SK-N-SH (cell line): ENCODE measurements around the gene ADCK1. TPM values are rescaled to one million over a fixed set of nuclear protein-coding genes. Genes with fewer than 3 reads are reported as not detected.

Experiments used
- CTCF ChIA-PET: fragments of 300-600, 350-600 bp; formaldehyde crosslinking; extraction: SDS; loops from one replicate; lab custom pipeline; 2021; lab: Yijun Ruan, JAX
- POLR2A ChIA-PET: fragments of 350-600 bp; sonication (Branson Sonifier 250); formaldehyde crosslinking; extraction: SDS; loops from one replicate; lab custom pipeline; 2020; ENCODE audit warnings: antibody characterized with exemption, inconsistent platforms; lab: Yijun Ruan, JAX
- DNase-seq: peaks from one replicate; pipeline ENCODE4 v3.0.0; 2012
- H2AFZ ChIP-seq: fragments of 200-600 bp; sonication (generic); 2 replicates; pipeline ENCODE4 v1.8.1; 2016; ENCODE audit warnings: antibody characterized with exemption, mild to moderate bottlenecking, low read depth
- H3F3A ChIP-seq: fragments of 200-600 bp; sonication (generic); replicated peaks from 2 replicates; pipeline ENCODE3; 2016; ENCODE audit warnings: antibody characterized with exemption, mild to moderate bottlenecking; ENCODE audit not compliant: insufficient read depth
- H3K27ac ChIP-seq, 2 experiments: fragments of 200-500 bp in 1 of 2; fragments of 200-600 bp in 1 of 2; sonication (Bioruptor generic) in 1 of 2; sonication (generic), shearing (Covaris generic) in 1 of 2; 2 replicates each; pipeline versions ENCODE4 v1.5.1 to v1.6.1; 2014 to 2016; ENCODE audit warnings: low read depth in 2 of 2, inconsistent platforms in 1 of 2, low read length in 1 of 2, mild to moderate bottlenecking in 1 of 2, mixed read lengths in 1 of 2
- H3K27me3 ChIP-seq: fragments of 200-600 bp; sonication (generic), shearing (Covaris generic); 2 replicates; pipeline ENCODE4 v1.6.1; 2016; ENCODE audit warnings: mixed run types; ENCODE audit not compliant: insufficient read depth
- H3K36me3 ChIP-seq, 2 experiments: fragments of 200-500 bp in 1 of 2; fragments of 200-600 bp in 1 of 2; sonication (Bioruptor generic) in 1 of 2; sonication (generic) in 1 of 2; replicated peaks in 1 of 2; 2 replicates each; pipeline versions ENCODE3 to v1.5.1; 2014 to 2016; ENCODE audit warnings: low read length in 1 of 2, mild to moderate bottlenecking in 1 of 2; ENCODE audit not compliant: insufficient read depth in 2 of 2, control insufficient read depth in 1 of 2
- H3K4me1 ChIP-seq, 2 experiments: fragments of 200-500 bp in 1 of 2; fragments of 200-600 bp in 1 of 2; sonication (Bioruptor generic) in 1 of 2; sonication (generic), shearing (Covaris generic) in 1 of 2; 2 replicates each; pipeline versions ENCODE4 v1.5.1 to v1.6.1; 2014 to 2016; ENCODE audit warnings: low read depth in 1 of 2, low read length in 1 of 2, mixed run types in 1 of 2; ENCODE audit not compliant: insufficient read depth in 2 of 2, control insufficient read depth in 1 of 2
- H3K4me2 ChIP-seq: fragments of 200-600 bp; sonication (generic), shearing (Covaris generic); 2 replicates; pipeline ENCODE4 v1.6.1; 2017; ENCODE audit warnings: mixed run types
- H3K4me3 ChIP-seq, 2 experiments: fragments of 200-500 bp in 1 of 2; fragments of 200-600 bp in 1 of 2; sonication (Bioruptor generic) in 1 of 2; sonication (generic), shearing (Covaris generic) in 1 of 2; 2 replicates each; pipeline versions ENCODE4 v1.5.1 to v1.8.1; 2014 to 2016; ENCODE audit warnings: low read depth in 2 of 2, inconsistent platforms in 1 of 2, low read length in 1 of 2, mild to moderate bottlenecking in 1 of 2, mixed read lengths in 1 of 2, moderate library complexity in 1 of 2
- H3K79me2 ChIP-seq: fragments of 200-600 bp; sonication (generic); 2 replicates; pipeline ENCODE4 v1.8.1; 2017; ENCODE audit warnings: mild to moderate bottlenecking; ENCODE audit not compliant: insufficient read depth
- H3K9ac ChIP-seq: fragments of 200-600 bp; sonication (generic); 2 replicates; pipeline ENCODE4 v1.6.1; 2017; ENCODE audit warnings: mixed run types
- H3K9me2 ChIP-seq: fragments of 200-600 bp; sonication (generic); 2 replicates; pipeline ENCODE4 v1.6.1; 2017; ENCODE audit warnings: mixed run types
- H3K9me3 ChIP-seq: fragments of 200-600 bp; sonication (generic); 2 replicates; pipeline ENCODE4 v1.6.1; 2017; ENCODE audit warnings: mixed run types, mild to moderate bottlenecking, moderate library complexity
- H4K20me1 ChIP-seq: fragments of 200-600 bp; sonication (generic); 2 replicates; pipeline ENCODE4 v1.6.1; 2017; ENCODE audit warnings: mild to moderate bottlenecking, mixed run types; ENCODE audit not compliant: insufficient read depth
- EZH2phosphoT487 ChIP-seq: fragments of 200-600 bp; sonication (generic); IDR thresholded peaks from 2 replicates; pipeline ENCODE4 v1.6.1; 2017; ENCODE audit warnings: low read depth, mixed run types, mild to moderate bottlenecking, antibody characterized with exemption, moderate library complexity, borderline replicate concordance
- FOSL2 ChIP-seq: IDR thresholded peaks from 2 replicates; pipeline ENCODE4 v1.4.0; 2012; ENCODE audit warnings: low read depth, mild to moderate bottlenecking, moderate library complexity, borderline replicate concordance
- GABPA ChIP-seq: IDR thresholded peaks from 2 replicates; pipeline ENCODE4 v1.4.0; 2012; ENCODE audit warnings: low read depth, mild to moderate bottlenecking
- JUND ChIP-seq: IDR thresholded peaks from 2 replicates; pipeline ENCODE4 v1.4.0; 2012
- MEF2A ChIP-seq: IDR thresholded peaks from 2 replicates; pipeline ENCODE4 v1.4.0; 2012; ENCODE audit warnings: low read depth, borderline replicate concordance
- MXI1 ChIP-seq: IDR thresholded peaks from 2 replicates; pipeline ENCODE4 v1.6.1; 2012; ENCODE audit warnings: mild to moderate bottlenecking, low read depth, low read length, improper control_type of control experiment
- POLR2AphosphoS5 ChIP-seq: IDR thresholded peaks from 2 replicates; pipeline ENCODE4 v1.6.1; 2012; ENCODE audit warnings: low read depth, low read length
- RAD21 ChIP-seq: IDR thresholded peaks from 2 replicates; pipeline ENCODE4 v1.6.1; 2012; ENCODE audit warnings: mild to moderate bottlenecking, low read length
- RCOR1 ChIP-seq: fragments of 150-350 bp; IDR thresholded peaks from 2 replicates; pipeline ENCODE4 v1.6.1; 2017; ENCODE audit warnings: antibody characterized with exemption, low read length
- SIN3A ChIP-seq: IDR thresholded peaks from 2 replicates; pipeline ENCODE4 v1.6.1; 2012; ENCODE audit warnings: low read depth, mild to moderate bottlenecking, low read length, moderate library complexity, borderline replicate concordance
- SMC3 ChIP-seq: IDR thresholded peaks from 2 replicates; pipeline ENCODE4 v1.6.1; 2012; ENCODE audit warnings: low read depth, low read length, improper control_type of control experiment
- TAF1 ChIP-seq: IDR thresholded peaks from 2 replicates; pipeline ENCODE4 v1.6.1; 2012; ENCODE audit warnings: low read depth, mild to moderate bottlenecking, low read length, moderate library complexity, borderline replicate concordance
- WGBS: methylation state at CpG from one replicate; pipeline ENCODE4 v1.1.6; 2017; ENCODE audit warnings: low lambda C conversion rate; 5-methylcytosine and 5-hydroxymethylcytosine counted together
- polyA plus RNA-seq, 3 experiments: library from polyadenylated mRNA; depleted of rRNA; stranded (reverse); fragments of >200 nt; gene quantifications; 2 replicates each; pipeline ENCODE4 v1.2.3, GENCODE V29; 2012
- TF ChIP-seq, protein P1 (sequence below): fragments of 150-350 bp; IDR thresholded peaks from 2 replicates; pipeline ENCODE4 v1.6.1; 2016; ENCODE audit warnings: mild to moderate bottlenecking, low read depth, low read length
- TF ChIP-seq, protein P2 (sequence below): IDR thresholded peaks from 2 replicates; pipeline ENCODE4 v1.6.1; 2012; ENCODE audit warnings: mild to moderate bottlenecking, low read depth, low read length, moderate library complexity
- TF ChIP-seq, protein P3 (sequence below): IDR thresholded peaks from 2 replicates; pipeline ENCODE4 v1.4.0; 2012; ENCODE audit warnings: low read depth, borderline replicate concordance

Gene ADCK1
- polyA plus RNA-seq, 1 of the 3 experiments (the other 2 are of a cell fraction) = 11.4 TPM

DNA sequence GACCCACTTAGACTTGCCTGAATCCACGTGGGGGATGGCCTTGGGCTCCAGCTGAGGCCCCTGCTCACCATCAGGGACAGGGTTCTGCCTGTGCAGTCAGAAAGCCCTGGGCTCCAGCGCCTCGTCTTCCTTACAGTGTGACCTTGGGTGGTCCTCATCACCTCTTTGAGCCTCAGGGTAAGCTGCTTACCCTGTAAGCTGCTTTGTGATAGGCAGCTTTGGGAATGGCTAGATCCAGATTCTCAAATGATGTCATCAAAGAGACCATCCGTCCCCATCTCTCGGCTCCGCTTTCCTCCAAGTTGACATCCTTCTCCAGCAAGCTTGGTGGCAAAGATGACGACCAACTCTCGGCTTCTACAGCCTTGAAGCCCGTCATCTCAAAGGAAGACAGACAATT lies 127.0 kb downstream of the ADCK1 start:
- Histone ChIP-seq H3K4me1 (peaks cover 0 to 48% of the 10 kb centered on the region in 2 experiments; a peak in 2 of 4 replicates), H3K9me2 (no peaks in the 10 kb centered on the region), H4K20me1 (no peaks in the 10 kb centered on the region), H3K79me2 (no peaks in the 10 kb centered on the region), H3K36me3 (no peaks in the 10 kb centered on the region), H3K27me3 (no peaks in the 10 kb centered on the region), H3K27ac (no peak overlapping the region; a peak in 1 of 4 replicates), H3K9me3 (no peaks in the 10 kb centered on the region), H3K4me2 (no peak overlapping the region), H3K4me3 (no peak overlapping the region), H3F3A (no peaks in the 10 kb centered on the region), H3K9ac (no peak overlapping the region), H2AFZ (no peak overlapping the region)
- ChIA-PET CTCF (interaction anchor here (0.6 to 1.7 kb wide), 4 partner anchors 13 to 37 kb away, joined by 3 read pairs; no protein-coding TSS in a partner anchor), POLR2A (no interaction called here)
- no peak for DNase-seq
- 62% methylated on average over 9 of the region's 9 CpGs for WGBS
- TF ChIP-seq, protein P1, sequence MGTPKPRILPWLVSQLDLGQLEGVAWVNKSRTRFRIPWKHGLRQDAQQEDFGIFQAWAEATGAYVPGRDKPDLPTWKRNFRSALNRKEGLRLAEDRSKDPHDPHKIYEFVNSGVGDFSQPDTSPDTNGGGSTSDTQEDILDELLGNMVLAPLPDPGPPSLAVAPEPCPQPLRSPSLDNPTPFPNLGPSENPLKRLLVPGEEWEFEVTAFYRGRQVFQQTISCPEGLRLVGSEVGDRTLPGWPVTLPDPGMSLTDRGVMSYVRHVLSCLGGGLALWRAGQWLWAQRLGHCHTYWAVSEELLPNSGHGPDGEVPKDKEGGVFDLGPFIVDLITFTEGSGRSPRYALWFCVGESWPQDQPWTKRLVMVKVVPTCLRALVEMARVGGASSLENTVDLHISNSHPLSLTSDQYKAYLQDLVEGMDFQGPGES = no peak
- TF ChIP-seq JUND (no peak), FOSL2 (no peak), POLR2AphosphoS5 (no peak), SIN3A (no peak), SMC3 (no peak), EZH2phosphoT487 (no peak), GABPA (no peak), TAF1 (no peak), MEF2A (no peak), RCOR1 (no peak), MXI1 (no peak), RAD21 (no peak)
- TF ChIP-seq, protein P2, sequence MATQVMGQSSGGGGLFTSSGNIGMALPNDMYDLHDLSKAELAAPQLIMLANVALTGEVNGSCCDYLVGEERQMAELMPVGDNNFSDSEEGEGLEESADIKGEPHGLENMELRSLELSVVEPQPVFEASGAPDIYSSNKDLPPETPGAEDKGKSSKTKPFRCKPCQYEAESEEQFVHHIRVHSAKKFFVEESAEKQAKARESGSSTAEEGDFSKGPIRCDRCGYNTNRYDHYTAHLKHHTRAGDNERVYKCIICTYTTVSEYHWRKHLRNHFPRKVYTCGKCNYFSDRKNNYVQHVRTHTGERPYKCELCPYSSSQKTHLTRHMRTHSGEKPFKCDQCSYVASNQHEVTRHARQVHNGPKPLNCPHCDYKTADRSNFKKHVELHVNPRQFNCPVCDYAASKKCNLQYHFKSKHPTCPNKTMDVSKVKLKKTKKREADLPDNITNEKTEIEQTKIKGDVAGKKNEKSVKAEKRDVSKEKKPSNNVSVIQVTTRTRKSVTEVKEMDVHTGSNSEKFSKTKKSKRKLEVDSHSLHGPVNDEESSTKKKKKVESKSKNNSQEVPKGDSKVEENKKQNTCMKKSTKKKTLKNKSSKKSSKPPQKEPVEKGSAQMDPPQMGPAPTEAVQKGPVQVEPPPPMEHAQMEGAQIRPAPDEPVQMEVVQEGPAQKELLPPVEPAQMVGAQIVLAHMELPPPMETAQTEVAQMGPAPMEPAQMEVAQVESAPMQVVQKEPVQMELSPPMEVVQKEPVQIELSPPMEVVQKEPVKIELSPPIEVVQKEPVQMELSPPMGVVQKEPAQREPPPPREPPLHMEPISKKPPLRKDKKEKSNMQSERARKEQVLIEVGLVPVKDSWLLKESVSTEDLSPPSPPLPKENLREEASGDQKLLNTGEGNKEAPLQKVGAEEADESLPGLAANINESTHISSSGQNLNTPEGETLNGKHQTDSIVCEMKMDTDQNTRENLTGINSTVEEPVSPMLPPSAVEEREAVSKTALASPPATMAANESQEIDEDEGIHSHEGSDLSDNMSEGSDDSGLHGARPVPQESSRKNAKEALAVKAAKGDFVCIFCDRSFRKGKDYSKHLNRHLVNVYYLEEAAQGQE = no peak
- TF ChIP-seq, protein P3, sequence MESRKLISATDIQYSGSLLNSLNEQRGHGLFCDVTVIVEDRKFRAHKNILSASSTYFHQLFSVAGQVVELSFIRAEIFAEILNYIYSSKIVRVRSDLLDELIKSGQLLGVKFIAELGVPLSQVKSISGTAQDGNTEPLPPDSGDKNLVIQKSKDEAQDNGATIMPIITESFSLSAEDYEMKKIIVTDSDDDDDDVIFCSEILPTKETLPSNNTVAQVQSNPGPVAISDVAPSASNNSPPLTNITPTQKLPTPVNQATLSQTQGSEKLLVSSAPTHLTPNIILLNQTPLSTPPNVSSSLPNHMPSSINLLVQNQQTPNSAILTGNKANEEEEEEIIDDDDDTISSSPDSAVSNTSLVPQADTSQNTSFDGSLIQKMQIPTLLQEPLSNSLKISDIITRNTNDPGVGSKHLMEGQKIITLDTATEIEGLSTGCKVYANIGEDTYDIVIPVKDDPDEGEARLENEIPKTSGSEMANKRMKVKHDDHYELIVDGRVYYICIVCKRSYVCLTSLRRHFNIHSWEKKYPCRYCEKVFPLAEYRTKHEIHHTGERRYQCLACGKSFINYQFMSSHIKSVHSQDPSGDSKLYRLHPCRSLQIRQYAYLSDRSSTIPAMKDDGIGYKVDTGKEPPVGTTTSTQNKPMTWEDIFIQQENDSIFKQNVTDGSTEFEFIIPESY = no peak
